Mucosa of gallbladder (tissue), 1 donor: ENCODE results near the gene BSN. TPM values are rescaled to one million over a fixed set of nuclear protein-coding genes. Genes with fewer than 3 reads are reported as not detected.
A peak's percentile ranks its signal among the peaks of the same experiment; 100 is the strongest.
"Not testable (repeated sequence)": the region's sequence is repeated elsewhere in the genome, so short reads cannot be mapped to it uniquely, and the experiment has no call there.

Experiments
- DNase-seq: peaks from one replicate; pipeline ENCODE4 v3.0.0-alpha.2; 2020; ENCODE audit warnings: low spot score
- total RNA-seq: library from RNA; stranded (reverse); gene quantifications from one replicate; pipeline ENCODE4 v1.2.1, GENCODE V29; 2021
- donor health status: DM: no; HTN: no; CAD: no.

BSN gene
- total RNA-seq, 1 donor from 2014 or later: 0.81 TPM

- DNase-seq: peak; percentile 95
Observed at GRCh38 chr3:49673715-49674496, 119.6 kb downstream of the BSN start, which contains the start of gene APEH. APEH (plus strand) TSS chr3:49674351; CDS start chr3:49674402, 51 bp downstream.

GRCh38 chr3:49674497-49674983 lies 120.3 kb downstream of the BSN start:
- DNase-seq: no peak

- DNase-seq: no peak
Observed at GRCh38 chr3:49675912-49676311, 121.6 kb downstream of the BSN start.

GRCh38 chr3:49680493-49681231 lies 126.4 kb downstream of the BSN start:
- DNase-seq: no peak

- no peak for DNase-seq
Observed at GRCh38 chr3:49681232-49681522, 126.9 kb downstream of the BSN start.

GRCh38 chr3:49681543-49681942 lies 127.3 kb downstream of the BSN start:
- DNase-seq: no peak

- DNase-seq: no peak
Observed at GRCh38 chr3:49683162-49683561, 128.9 kb downstream of the BSN start.

- not testable (repeated sequence) for DNase-seq
Observed at GRCh38 chr3:49684453-49684852, 130.2 kb downstream of the BSN start.

GRCh38 chr3:49685103-49685502 lies 130.8 kb downstream of the BSN start:
- not testable (repeated sequence) for DNase-seq

GRCh38 chr3:49685846-49686245 lies 131.6 kb downstream of the BSN start:
- not testable (repeated sequence) for DNase-seq

GRCh38 chr3:49686346-49686745 lies 132.1 kb downstream of the BSN start:
- peak; percentile 22 for DNase-seq

GRCh38 chr3:49686769-49687423 lies 132.6 kb downstream of the BSN start:
- peak; percentile 43 for DNase-seq

- DNase-seq: not testable (repeated sequence)
Observed at GRCh38 chr3:49687424-49687795, 133.1 kb downstream of the BSN start.

GRCh38 chr3:49688338-49689045 lies 134.2 kb downstream of the BSN start:
- DNase-seq: not testable (repeated sequence)

GRCh38 chr3:49689046-49689907 lies 135.0 kb downstream of the BSN start, which contains the start of the genes MST1 and RNF123:
MST1 (minus strand) TSS chr3:49689474; CDS start chr3:49688691, 783 bp downstream.
RNF123 (plus strand) TSS chr3:49689557; CDS start chr3:49691166, 1,609 bp downstream.
- DNase-seq: peak; percentile 92

- DNase-seq: not testable (repeated sequence)
Observed at GRCh38 chr3:49689908-49690624, 135.8 kb downstream of the BSN start.

GRCh38 chr3:49690856-49691255 lies 136.6 kb downstream of the BSN start:
- DNase-seq: not testable (repeated sequence)

- DNase-seq: peak; percentile 27
Observed at GRCh38 chr3:49691481-49691880, 137.2 kb downstream of the BSN start.

GRCh38 chr3:49694409-49695070 lies 140.3 kb downstream of the BSN start:
- DNase-seq: not testable (repeated sequence)
